OCI-LY7 (cell line): ENCODE results near the gene FARSB. TPM values are rescaled to one million over a fixed set of nuclear protein-coding genes. Genes with fewer than 3 reads are reported as not detected.

Experiments
- BruUV-seq: library from RNA; stranded (reverse); fragments of 400-500 nt; replicated peaks from 2 replicates; lab custom pipeline; 2021; lab: Mats Ljungman, UMichigan
- CTCF ChIA-PET: fragments of 300-600 bp; sonication (Branson Sonifier 250); formaldehyde crosslinking; loops from one replicate; lab custom pipeline; 2022; ENCODE audit warnings: antibody characterized with exemption; ENCODE audit not compliant: unreplicated experiment; lab: Charles Lee
- POLR2A ChIA-PET: fragments of 300-600 bp; sonication (Branson Sonifier 250); formaldehyde crosslinking; loops from one replicate; lab custom pipeline; 2022; ENCODE audit warnings: antibody characterized with exemption; lab: Charles Lee
- DNase-seq: peaks from one replicate; pipeline ENCODE4 v3.0.0-alpha.2; 2015; ENCODE audit warnings: low spot score
- H2AFZ ChIP-seq: fragments of 200-600 bp; sonication (generic), shearing (Covaris generic); 2 replicates; pipeline ENCODE4 v1.6.1; 2014; ENCODE audit warnings: mild to moderate bottlenecking, antibody characterized with exemption, low read length, moderate library complexity
- H3K27ac ChIP-seq: fragments of 200-600 bp; sonication (generic); 2 replicates; pipeline ENCODE4 v1.5.1; 2014; ENCODE audit warnings: mixed run types, low read depth, mild to moderate bottlenecking, moderate library complexity, low read length, inconsistent platforms; ENCODE audit not compliant: poor library complexity, severe bottlenecking
- H3K36me3 ChIP-seq: fragments of 200-600 bp; sonication (generic); 2 replicates; pipeline ENCODE4 v1.6.1; 2014; ENCODE audit warnings: mild to moderate bottlenecking, antibody characterized with exemption, low read length, moderate library complexity, mixed read lengths; ENCODE audit not compliant: insufficient read depth
- H3K4me1 ChIP-seq: fragments of 200-600 bp; sonication (generic); 2 replicates; pipeline ENCODE4 v1.5.1; 2014; ENCODE audit warnings: mild to moderate bottlenecking, low read length; ENCODE audit not compliant: insufficient read depth, poor library complexity, severe bottlenecking
- H3K4me2 ChIP-seq: fragments of 200-600 bp; sonication (generic); 2 replicates; pipeline ENCODE4 v1.6.1; 2014; ENCODE audit warnings: mild to moderate bottlenecking, low read length
- H3K4me3 ChIP-seq: fragments of 200-600 bp; sonication (generic); 2 replicates; pipeline ENCODE4 v1.5.1; 2014; ENCODE audit warnings: mild to moderate bottlenecking, low read depth, low read length; ENCODE audit not compliant: poor library complexity, severe bottlenecking
- H3K79me2 ChIP-seq: fragments of 200-600 bp; sonication (generic); 2 replicates; pipeline ENCODE4 v1.6.1; 2016; ENCODE audit warnings: low read depth, mild to moderate bottlenecking, low read length, moderate library complexity, mixed read lengths; ENCODE audit not compliant: insufficient read depth
- H3K9me2 ChIP-seq: fragments of 200-600 bp; sonication (generic); 2 replicates; pipeline ENCODE4 v1.6.1; 2016; ENCODE audit warnings: mild to moderate bottlenecking, low read length, mixed read lengths; ENCODE audit not compliant: insufficient read depth
- H3K9me3 ChIP-seq: fragments of 200-600 bp; sonication (generic); 2 replicates; pipeline ENCODE4 v1.6.1; 2014; ENCODE audit warnings: mild to moderate bottlenecking, mixed run types, low read length, mixed read lengths
- H4K20me1 ChIP-seq: fragments of 200-600 bp; sonication (generic); 2 replicates; pipeline ENCODE4 v1.6.1; 2014; ENCODE audit warnings: mild to moderate bottlenecking, antibody characterized with exemption, low read length, moderate library complexity, mixed read lengths; ENCODE audit not compliant: insufficient read depth
- CTCF ChIP-seq: fragments of 200-600 bp; sonication (generic); conservative IDR thresholded peaks from 2 replicates; pipeline ENCODE4 v1.5.1; 2014; ENCODE audit warnings: mild to moderate bottlenecking, antibody characterized with exemption, low read length, moderate library complexity, mixed read lengths
- EZH2phosphoT487 ChIP-seq: fragments of 200-600 bp; sonication (generic); IDR thresholded peaks from 2 replicates; pipeline ENCODE4 v1.6.1; 2018; ENCODE audit warnings: low read depth, borderline replicate concordance, mild to moderate bottlenecking, mixed run types, antibody characterized with exemption, low read length, moderate library complexity, mixed read lengths
- intact Hi-C: fragments of 100-400 bp; cut with micrococcal nuclease; formaldehyde crosslinking; loops from one replicate; pipeline ENCODE4 v1.10.0; 2022; ENCODE audit not compliant: unreplicated experiment
- total RNA-seq, 2 experiments: library from RNA; depleted of rRNA in 1 of 2; stranded (reverse); fragments of >200 nt in 1 of 2; shearing (Covaris generic) in 1 of 2; gene quantifications; 2 replicates each; pipeline ENCODE4 v1.2.3, GENCODE V29; 2014 to 2022

FARSB gene
- total RNA-seq, 2 experiments from 2014 or later = 24.9 to 46.7 TPM

- intact Hi-C loops = no loop called here
Measured at GRCh38 chr2:222608081-222608480, 47.8 kb downstream of the FARSB start.

DNA sequence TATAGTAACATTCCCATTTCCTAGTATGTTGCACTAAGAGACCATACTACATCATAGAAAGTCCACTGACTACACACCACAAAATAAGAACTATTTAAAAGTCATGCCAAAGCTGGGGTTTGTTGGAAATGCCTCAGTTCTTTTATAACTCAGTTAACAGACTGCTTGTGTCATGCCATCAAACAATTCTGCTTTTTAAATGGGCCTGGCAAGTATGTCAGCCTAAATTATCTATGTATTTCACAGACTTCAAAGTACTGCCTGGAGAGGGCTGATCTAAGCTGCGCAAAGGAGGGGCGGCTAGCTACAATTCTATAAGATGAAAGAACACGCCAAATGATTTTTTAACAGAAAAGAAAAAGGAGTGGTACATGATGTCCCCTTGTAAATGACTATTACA is 49.6 kb downstream of the FARSB start:
- Histone ChIP-seq H3K36me3 (peaks cover 86% of the 10 kb centered on the region), H3K4me3 (no peak overlapping the region), H3K79me2 (0 out of 2 replicates have a peak, but pooled peaks cover 5% of the 10 kb centered on the region), H3K4me1 (no peaks in the 10 kb centered on the region), H3K27ac (no peak overlapping the region), H3K9me3 (no peaks in the 10 kb centered on the region), H3K9me2 (no peaks in the 10 kb centered on the region), H2AFZ (no peak overlapping the region), H3K4me2 (no peak overlapping the region), H4K20me1 (no peaks in the 10 kb centered on the region)
- ChIA-PET CTCF (no interaction called here), POLR2A (interaction anchor here (1.0 kb wide), 2 partner anchors 9 kb away, joined by 4 read pairs; no protein-coding TSS in a partner anchor)
- no TSS peak for BruUV-seq
- TF ChIP-seq EZH2phosphoT487 (no peak), CTCF (no peak)
- intact Hi-C loops = no loop called here
- DNase-seq = no peak

More at GRCh38 chr2:222608081-222608480, 47.8 kb downstream of the FARSB start:
- Histone ChIP-seq H3K27ac (no peak overlapping the region), H3K9me3 (no peaks in the 10 kb centered on the region), H3K9me2 (no peaks in the 10 kb centered on the region), H3K4me1 (no peaks in the 10 kb centered on the region), H3K4me3 (no peak overlapping the region), H3K79me2 (0 out of 2 replicates have a peak, but pooled peaks cover 5% of the 10 kb centered on the region), H3K4me2 (no peak overlapping the region), H4K20me1 (no peaks in the 10 kb centered on the region), H3K36me3 (peaks cover 93% of the 10 kb centered on the region), H2AFZ (no peak overlapping the region)
- no peak for TF ChIP-seq EZH2phosphoT487
- TF ChIP-seq CTCF = no peak
- ChIA-PET CTCF (no interaction called here), POLR2A (interaction anchor here (0.7 kb wide), 1 partner anchor 14 kb away, joined by 3 read pairs; no protein-coding TSS in a partner anchor)
- DNase-seq = no peak
- BruUV-seq = no TSS peak

DNA sequence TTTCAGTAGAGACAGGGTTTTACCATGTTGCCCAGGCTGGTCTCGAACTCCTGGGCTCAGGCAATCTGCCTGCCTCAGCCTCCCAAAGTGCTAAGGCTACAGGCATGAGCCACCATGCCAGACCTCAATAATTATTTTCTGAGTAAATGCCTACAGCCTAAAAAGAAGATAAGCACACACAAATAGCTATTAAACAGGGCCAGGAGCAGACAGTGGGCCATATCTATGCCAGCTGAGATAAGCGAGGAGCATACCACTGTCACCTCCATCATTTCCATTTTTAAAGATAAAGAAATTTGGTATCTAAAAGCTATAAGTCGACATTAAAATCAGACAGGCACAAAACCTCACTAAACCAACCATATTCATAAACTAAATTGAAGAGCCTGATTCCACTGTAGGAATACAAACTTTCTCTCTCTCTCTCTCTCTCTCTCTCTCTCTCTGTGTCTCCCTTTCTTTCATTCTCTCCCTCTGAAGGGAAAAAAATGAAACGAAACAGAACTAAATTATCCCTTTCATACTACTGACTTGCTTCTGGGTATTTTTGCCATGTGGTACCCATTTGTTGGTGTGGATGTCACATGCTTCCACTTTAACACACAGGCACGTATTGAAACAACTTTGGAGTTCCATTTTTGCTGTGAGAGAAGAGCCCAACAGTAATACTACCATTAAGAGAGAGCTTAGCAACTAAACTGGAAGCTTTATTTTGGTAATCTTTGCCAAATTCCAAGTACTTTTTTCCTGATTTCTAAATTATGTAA is 51.0 kb downstream of the FARSB start:
- no peak overlapping the region for H3K4me3 ChIP-seq
- no peaks in the 10 kb centered on the region for H4K20me1 ChIP-seq
- H3K79me2 ChIP-seq = 0 out of 2 replicates have a peak, but pooled peaks cover 5% of the 10 kb centered on the region
- POLR2A ChIA-PET = interaction anchor here (1.1 kb wide), 1 partner anchor 15 kb away, joined by 4 read pairs; no protein-coding TSS in a partner anchor
- no peaks in the 10 kb centered on the region for H3K4me1 ChIP-seq
- H3K9me2 ChIP-seq = no peaks in the 10 kb centered on the region
- H3K9me3 ChIP-seq = no peaks in the 10 kb centered on the region
- no peak for TF ChIP-seq EZH2phosphoT487
- no peak for TF ChIP-seq CTCF
- H3K27ac ChIP-seq = no peak overlapping the region
- BruUV-seq = no TSS peak
- no peak overlapping the region for H3K4me2 ChIP-seq
- DNase-seq = no peak
- CTCF ChIA-PET = no interaction called here
- peaks cover 85% of the 10 kb centered on the region for H3K36me3 ChIP-seq
- intact Hi-C loops = no loop called here
- H2AFZ ChIP-seq = no peak overlapping the region
